H1 (cell line): ENCODE measurements around the gene OSBPL2.

Experiments used
- CBX5 ChIP-seq: fragments of 300-800, 300-1000 bp; sonication (generic); IDR thresholded peaks from 2 replicates; pipeline ENCODE4 v1.7.1; 2016; ENCODE audit warnings: antibody characterized with exemption, low read length, low read depth
- CREB1 ChIP-seq: IDR thresholded peaks from 2 replicates; pipeline ENCODE4 v1.6.1; 2012; ENCODE audit warnings: inconsistent platforms
- CTCF ChIP-seq, 3 experiments: IDR thresholded peaks; 1 replicate in 2 of 3; 2 replicates in 1 of 3; pipeline versions ENCODE4 v1.5.1 to v1.6.1; 2011; ENCODE audit warnings: low read length in 3 of 3, mild to moderate bottlenecking in 3 of 3, inconsistent platforms in 2 of 3, low read depth in 1 of 3, moderate library complexity in 1 of 3; ENCODE audit not compliant: insufficient read depth in 1 of 3; ENCODE audit errors: control extremely low read depth in 1 of 3
- MAFK ChIP-seq: IDR thresholded peaks from 2 replicates; pipeline ENCODE4 v1.6.1; 2012; ENCODE audit warnings: low read depth, mild to moderate bottlenecking, improper control_type of control experiment, low read length
- POLR2A ChIP-seq, 2 experiments: IDR thresholded peaks; 1 replicate in 1 of 2; 2 replicates in 1 of 2; pipeline ENCODE4 v1.6.1; 2011; ENCODE audit warnings: low read depth in 2 of 2, low read length in 2 of 2, mild to moderate bottlenecking in 2 of 2; ENCODE audit errors: control extremely low read depth in 1 of 2
- POLR2AphosphoS5 ChIP-seq: IDR thresholded peaks from 2 replicates; pipeline ENCODE4 v1.6.1; 2011; ENCODE audit warnings: low read depth, low read length
- RXRA ChIP-seq: IDR thresholded peaks from 2 replicates; pipeline ENCODE4 v1.6.1; 2011; ENCODE audit warnings: low read depth, mild to moderate bottlenecking, low read length, moderate library complexity; ENCODE audit not compliant: insufficient read depth

DNA sequence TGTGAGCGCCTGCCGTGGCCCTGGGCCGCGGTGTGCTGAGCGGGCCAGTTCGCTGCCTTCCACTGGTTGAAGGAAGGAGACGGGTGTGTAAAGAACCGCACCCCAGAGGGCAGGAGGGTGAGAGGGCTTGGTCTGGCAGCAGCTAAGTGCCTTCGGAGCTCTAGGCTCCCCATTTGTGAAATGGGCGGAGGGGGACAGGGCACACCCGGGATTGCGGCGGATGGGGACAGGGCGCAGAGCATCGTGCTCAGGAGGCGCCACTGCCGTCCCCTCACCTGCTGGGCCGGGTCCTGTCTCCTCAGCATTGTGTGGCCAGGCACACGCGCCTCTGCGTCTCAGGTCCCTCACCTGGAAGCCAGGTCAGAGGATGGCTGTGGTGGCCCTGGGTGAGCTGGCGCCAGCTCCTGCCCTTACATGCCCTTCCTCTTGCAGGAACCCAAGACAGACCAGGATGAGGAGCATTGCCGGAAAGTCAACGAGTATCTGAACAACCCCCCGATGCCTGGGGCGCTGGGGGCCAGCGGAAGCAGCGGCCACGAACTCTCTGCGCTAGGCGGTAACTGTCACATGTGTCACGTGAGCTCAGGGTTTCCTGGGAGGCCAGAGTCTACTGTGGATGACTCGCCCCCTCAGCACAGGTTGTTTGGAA is 67.6 kb downstream of the OSBPL2 start:
- TF ChIP-seq CTCF (IDR thresholded peaks at IDR 0.05; ENCODE audit: control extremely low read depth in 1 of 3, insufficient read depth in 1 of 3, low read depth in 1 of 3, low read length in 3 of 3) (no peak), POLR2AphosphoS5 (no peak; the same call in 1 of the 2 replicates), MAFK (no peak), RXRA (no peak), POLR2A (IDR thresholded peaks at IDR 0.05; ENCODE audit: control extremely low read depth in 1 of 2, low read depth in 2 of 2, low read length in 2 of 2) (no peak), CREB1 (no peak), CBX5 (no peak)
